ENCODE results near the gene ZNF547. TPM values are rescaled to one million over a fixed set of nuclear protein-coding genes. Genes with fewer than 3 reads are reported as not detected.
A peak's percentile ranks its signal among the peaks of the same experiment; 100 is the strongest.

Gene ZNF547
- polyA plus RNA-seq (2012; ENCODE audit: insufficient read depth, insufficient read length) = 2.0 TPM

GRCh38 chr19:57362997-57363687, at the start of gene ZNF547, which contains the start of gene TRAPPC2B:
TSS of gene ZNF547 (plus strand) at chr19:57363551. CDS start at chr19:57368556, 5,005 bp downstream.
TSS of gene TRAPPC2B (plus strand) at chr19:57363551. CDS start at chr19:57364834, 1,283 bp downstream.
- DNase-seq (ENCODE audit: low read depth, low spot score) = peak; percentile 99
- peak within 1 kb of the TSS; percentile 91 for H3K4me3 ChIP-seq (ENCODE audit: low read length)

- DNase-seq (ENCODE audit: low read depth, low spot score) = no peak
- no peak overlapping the region for H3K4me3 ChIP-seq (ENCODE audit: low read length)
These were observed 49.2 kb upstream of the ZNF547 start for GRCh38 chr19:57314146-57314545.

GRCh38 chr19:57317503-57317902, 45.8 kb upstream of the ZNF547 start:
- H3K4me3 ChIP-seq (ENCODE audit: low read length) = no peak overlapping the region
- no peak for DNase-seq (ENCODE audit: low read depth, low spot score)

GRCh38 chr19:57319869-57320179, 43.5 kb upstream of the ZNF547 start:
- DNase-seq (ENCODE audit: low read depth, low spot score) = no peak

GRCh38 chr19:57320180-57321084, 42.9 kb upstream of the ZNF547 start, which contains the start of gene ZNF543:
TSS of gene ZNF543 (plus strand) at chr19:57320472. CDS start at chr19:57320854, 382 bp downstream.
- H3K4me3 ChIP-seq (ENCODE audit: low read length) = peak within 1 kb of the TSS; percentile 89
- DNase-seq (ENCODE audit: low read depth, low spot score) = peak; percentile 93

More at GRCh38 chr19:57319869-57320179, 43.5 kb upstream of the ZNF547 start:
- peak overlapping the region; percentile 89 for H3K4me3 ChIP-seq (ENCODE audit: low read length)

- peak overlapping the region; percentile 89 for H3K4me3 ChIP-seq (ENCODE audit: low read length)
- no peak for DNase-seq (ENCODE audit: low read depth, low spot score)
These were observed 42.2 kb upstream of the ZNF547 start for GRCh38 chr19:57321116-57321515.

- H3K4me3 ChIP-seq (ENCODE audit: low read length) = peak overlapping the region; percentile 89
- DNase-seq (ENCODE audit: low read depth, low spot score) = no peak
These were observed 41.6 kb upstream of the ZNF547 start for GRCh38 chr19:57321751-57322150.

- no peak for DNase-seq (ENCODE audit: low read depth, low spot score)
- H3K4me3 ChIP-seq (ENCODE audit: low read length) = no peak overlapping the region
These were observed 38.4 kb upstream of the ZNF547 start for GRCh38 chr19:57324992-57325391.

- DNase-seq (ENCODE audit: low read depth, low spot score) = no peak
- no peak overlapping the region for H3K4me3 ChIP-seq (ENCODE audit: low read length)
These were observed 35.4 kb upstream of the ZNF547 start for GRCh38 chr19:57327993-57328392.

- DNase-seq (ENCODE audit: low read depth, low spot score) = no peak
These were observed 29.2 kb upstream of the ZNF547 start for GRCh38 chr19:57334191-57334590.

GRCh38 chr19:57338877-57339276, 24.5 kb upstream of the ZNF547 start:
- no peak overlapping the region for H3K4me3 ChIP-seq (ENCODE audit: low read length)
- no peak for DNase-seq (ENCODE audit: low read depth, low spot score)

More at GRCh38 chr19:57334191-57334590, 29.2 kb upstream of the ZNF547 start:
- no peak overlapping the region for H3K4me3 ChIP-seq (ENCODE audit: low read length)

- no peak overlapping the region; the same call in 1 of the 2 replicates for H3K4me3 ChIP-seq (ENCODE audit: low read length)
- DNase-seq (ENCODE audit: low read depth, low spot score) = peak; percentile 61
These were observed 20.8 kb upstream of the ZNF547 start for GRCh38 chr19:57342582-57342981.

GRCh38 chr19:57348136-57348535, 15.2 kb upstream of the ZNF547 start:
- H3K4me3 ChIP-seq (ENCODE audit: low read length) = no peak overlapping the region
- DNase-seq (ENCODE audit: low read depth, low spot score) = no peak

- H3K4me3 ChIP-seq (ENCODE audit: low read length) = peak within 1 kb of the TSS; percentile 95
- peak; percentile 91 for DNase-seq (ENCODE audit: low read depth, low spot score)
These were observed 12.2 kb upstream of the ZNF547 start, which contains the start of gene ZNF304 for GRCh38 chr19:57350877-57351805. TSS of gene ZNF304 (plus strand) at chr19:57351271. CDS start at chr19:57351665, 394 bp downstream.

- H3K4me3 ChIP-seq (ENCODE audit: low read length) = peak overlapping the region; percentile 95
- no peak for DNase-seq (ENCODE audit: low read depth, low spot score)
These were observed 11.5 kb upstream of the ZNF547 start for GRCh38 chr19:57351867-57352266.

GRCh38 chr19:57355916-57356315, 7.4 kb upstream of the ZNF547 start:
- no peak for DNase-seq (ENCODE audit: low read depth, low spot score)
- H3K4me3 ChIP-seq (ENCODE audit: low read length) = no peak overlapping the region

- DNase-seq (ENCODE audit: low read depth, low spot score) = no peak
- no peak overlapping the region for H3K4me3 ChIP-seq (ENCODE audit: low read length)
These were observed 5.9 kb upstream of the ZNF547 start for GRCh38 chr19:57357406-57357805.

GRCh38 chr19:57359300-57359699, 4.1 kb upstream of the ZNF547 start:
- no peak for DNase-seq (ENCODE audit: low read depth, low spot score)
- H3K4me3 ChIP-seq (ENCODE audit: low read length) = no peak overlapping the region

- peak overlapping the region; percentile 91 for H3K4me3 ChIP-seq (ENCODE audit: low read length)
These were observed 932 bp upstream of the ZNF547 start for GRCh38 chr19:57362419-57362818.

More at GRCh38 chr19:57362419-57362818, 932 bp upstream of the ZNF547 start:
- no peak for DNase-seq (ENCODE audit: low read depth, low spot score)
